GM19025 (cell line): ENCODE results near the gene LRRFIP1.
"Not testable (repeated sequence)": the region's sequence is repeated elsewhere in the genome, so short reads cannot be mapped to it uniquely, and the experiment has no call there.

Experiments
- ATAC-seq: cut with Tn5 transposase; IDR thresholded peaks from one replicate; pipeline ENCODE4 v1.9.1; 2021; ENCODE audit warnings: mild to moderate bottlenecking, low read depth, moderate library complexity; ENCODE audit not compliant: unreplicated experiment

Gene LRRFIP1

DNA sequence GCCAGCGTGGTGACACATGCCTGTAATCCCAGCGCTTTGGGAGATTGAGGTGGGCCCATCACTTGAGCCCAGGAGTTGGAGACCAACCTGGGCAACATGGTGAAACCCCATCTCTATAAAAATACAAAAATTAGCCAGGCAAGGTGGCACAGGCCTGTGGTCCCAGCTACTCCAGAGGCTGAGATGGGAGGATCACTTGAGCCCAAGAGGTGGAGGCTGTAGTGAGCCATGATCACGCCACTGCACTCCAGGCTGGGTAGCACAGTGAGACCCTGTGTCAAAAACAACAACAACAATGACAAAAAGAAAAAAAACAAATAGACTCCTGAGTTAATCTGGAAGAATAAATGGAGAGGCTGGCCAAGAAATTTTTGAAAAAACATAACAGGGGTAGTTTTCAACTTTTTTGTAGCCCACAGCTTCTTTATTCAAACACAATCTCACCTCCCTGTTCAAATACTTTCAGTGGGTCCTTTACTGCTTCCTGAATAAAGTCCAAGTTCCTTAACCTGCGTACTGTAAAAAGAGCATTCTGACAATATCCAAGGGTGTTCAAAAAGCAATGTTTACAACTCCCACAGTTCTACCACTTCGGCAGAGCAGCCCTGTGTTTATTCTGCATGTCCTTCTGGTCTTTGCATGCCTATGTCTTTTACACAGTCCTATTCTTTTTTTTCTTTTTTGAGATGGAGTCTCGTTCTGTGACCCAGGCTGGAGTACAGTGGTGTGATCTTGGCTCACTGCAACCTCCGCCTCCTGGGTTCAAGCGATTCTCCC, 53.5 kb downstream of the LRRFIP1 start:
- ATAC-seq, result no peak

- no peak for ATAC-seq
These were observed 54.8 kb downstream of the LRRFIP1 start for GRCh38 chr2:237682151-237682550.

DNA sequence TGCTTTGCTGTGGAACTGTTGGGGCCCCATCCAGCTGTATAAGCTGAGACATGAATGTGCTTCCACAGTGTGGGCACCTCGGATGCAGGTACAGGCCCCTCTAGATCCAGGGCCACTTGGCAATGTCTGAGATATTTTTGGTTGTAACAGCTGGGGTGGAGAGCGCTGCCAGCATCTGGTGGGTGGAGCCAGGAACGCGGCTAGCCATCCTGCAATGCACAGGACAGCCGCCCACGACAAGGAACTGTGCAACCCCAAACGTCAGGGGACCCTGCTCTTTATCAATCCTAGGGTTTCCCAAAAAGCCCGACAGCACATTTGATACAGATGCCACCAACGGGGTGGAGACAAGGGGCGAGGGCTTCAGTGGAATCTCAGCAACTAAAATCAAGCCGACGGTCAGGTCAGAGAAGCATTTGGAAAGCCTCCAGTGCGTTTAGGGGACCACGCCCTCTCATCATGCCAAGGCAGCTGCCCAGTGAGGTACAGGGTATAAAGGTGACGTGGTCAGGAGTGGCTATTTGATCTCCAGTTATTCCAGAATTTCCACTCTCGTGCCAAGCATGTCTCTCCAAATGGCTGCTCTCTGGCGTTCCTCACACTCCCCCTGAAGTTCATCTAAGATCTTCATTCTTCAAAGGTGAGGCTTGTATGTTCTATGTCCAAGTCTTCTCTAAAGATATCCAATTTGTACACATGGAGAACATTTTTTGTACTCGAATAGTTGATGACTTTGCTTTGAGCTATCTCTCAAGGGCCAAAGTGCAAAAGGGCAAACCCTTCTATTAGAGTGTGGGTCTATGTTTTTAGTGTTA, 55.7 kb downstream of the LRRFIP1 start:
- ATAC-seq, result no peak

DNA sequence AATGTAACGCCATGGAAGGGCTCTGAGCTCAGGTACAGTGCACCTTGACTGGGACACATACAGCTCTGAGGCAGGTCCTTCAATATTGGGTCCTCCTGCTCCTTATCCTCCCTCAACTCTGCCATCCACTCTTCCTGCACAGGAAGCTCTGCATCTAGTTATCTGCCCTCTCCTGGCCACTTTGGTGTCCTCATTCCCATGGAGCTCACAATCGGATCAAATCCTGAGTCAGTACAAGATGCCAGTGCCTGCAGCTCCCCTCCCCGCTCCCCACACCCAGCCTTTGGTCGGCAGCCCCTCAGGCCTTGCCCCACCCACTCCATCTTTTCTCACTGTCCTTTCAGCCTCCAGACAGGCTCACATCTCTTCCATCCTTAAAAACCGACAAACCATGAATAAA, 58.0 kb downstream of the LRRFIP1 start:
- no peak for ATAC-seq

- no peak for ATAC-seq
These were observed 59.3 kb downstream of the LRRFIP1 start for GRCh38 chr2:237686659-237687136.

DNA sequence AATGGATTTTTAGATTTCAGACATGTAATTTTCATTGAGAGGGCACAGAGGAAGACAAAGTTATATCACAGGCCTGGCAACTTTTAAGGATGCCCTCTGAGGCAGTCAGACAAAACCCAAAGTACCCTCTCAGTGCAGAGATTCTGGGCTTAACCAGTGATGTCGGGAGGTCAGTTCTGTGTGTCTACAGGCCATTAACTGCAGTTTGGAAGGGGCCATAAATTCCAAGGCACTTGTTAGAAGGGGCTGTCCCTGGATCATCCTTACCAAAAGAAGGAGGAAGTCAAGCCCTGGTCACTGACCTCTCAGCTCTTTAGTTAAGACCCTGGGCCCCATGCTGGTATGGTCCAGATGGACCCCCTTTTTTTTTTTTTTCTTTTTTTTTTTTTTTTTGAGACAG, 60.7 kb downstream of the LRRFIP1 start:
- ATAC-seq, result no peak

DNA sequence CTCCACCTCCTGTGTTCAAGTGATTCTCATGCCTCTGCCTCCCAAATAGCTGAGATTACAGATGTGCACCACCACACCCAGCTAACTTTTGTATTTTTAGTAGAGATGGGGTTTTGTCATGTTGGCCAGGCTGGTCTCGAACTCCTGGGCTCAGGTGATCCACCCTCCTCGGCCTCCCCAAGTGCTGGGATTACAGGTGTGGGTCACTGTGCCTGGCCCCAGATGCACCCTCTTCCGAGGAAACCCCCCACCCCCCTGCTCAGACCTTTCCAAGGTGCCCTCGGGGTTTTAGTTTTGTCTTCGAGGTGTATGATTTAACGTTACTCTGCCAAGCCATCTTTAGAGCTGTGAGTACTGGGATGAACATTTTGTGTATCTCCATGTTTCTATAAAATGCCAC, 61.2 kb downstream of the LRRFIP1 start:
- not testable (repeated sequence) for ATAC-seq

- no peak for ATAC-seq
These were observed 62.1 kb downstream of the LRRFIP1 start for GRCh38 chr2:237689336-237690131.

DNA sequence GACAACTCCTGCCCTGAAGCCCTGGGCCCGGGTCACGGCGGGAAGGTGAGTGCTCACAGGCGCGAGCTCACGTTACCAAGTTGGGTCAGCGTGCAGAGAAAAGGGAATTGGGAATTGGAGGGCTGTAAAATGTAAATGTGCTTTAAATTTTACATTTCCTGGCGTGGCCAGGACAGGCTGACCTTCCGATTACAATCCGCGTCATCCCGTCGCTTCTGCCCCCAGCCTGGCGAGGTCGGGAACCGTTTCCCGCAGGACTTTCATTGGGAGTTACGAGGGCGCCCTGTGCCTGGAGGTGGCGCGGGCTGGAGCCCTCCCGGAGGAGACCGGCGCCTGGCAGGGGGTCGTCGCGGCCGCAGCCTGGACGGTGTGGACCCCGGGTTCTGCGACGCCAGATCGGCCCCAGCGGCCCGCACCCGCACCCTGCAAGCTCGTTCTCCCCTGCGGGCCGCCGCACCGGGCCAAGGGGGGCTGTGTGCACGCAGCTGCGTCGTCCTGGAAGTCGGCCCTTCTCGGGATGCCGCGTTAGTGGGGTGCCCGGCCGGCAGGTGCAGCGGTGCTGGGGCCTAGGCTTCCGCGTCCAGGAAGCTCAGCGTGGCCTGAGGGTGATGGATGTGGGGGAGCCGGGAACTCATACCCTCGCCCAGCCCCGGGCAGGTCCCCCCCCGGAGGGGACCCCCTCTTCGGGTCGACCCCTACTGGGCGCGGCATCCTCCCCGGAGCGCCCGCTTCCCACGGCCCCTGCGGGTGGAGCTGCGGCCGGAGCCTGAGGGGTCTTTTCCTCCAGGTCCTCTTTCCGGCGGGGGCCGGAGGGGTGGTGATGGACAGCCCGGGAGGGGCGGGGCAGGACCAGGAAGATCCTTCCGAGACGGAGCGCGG, 63.9 kb downstream of the LRRFIP1 start:
- peak; percentile 32 for ATAC-seq

GRCh38 chr2:237691908-237692600, 64.7 kb downstream of the LRRFIP1 start:
- peak; percentile 47 for ATAC-seq

DNA sequence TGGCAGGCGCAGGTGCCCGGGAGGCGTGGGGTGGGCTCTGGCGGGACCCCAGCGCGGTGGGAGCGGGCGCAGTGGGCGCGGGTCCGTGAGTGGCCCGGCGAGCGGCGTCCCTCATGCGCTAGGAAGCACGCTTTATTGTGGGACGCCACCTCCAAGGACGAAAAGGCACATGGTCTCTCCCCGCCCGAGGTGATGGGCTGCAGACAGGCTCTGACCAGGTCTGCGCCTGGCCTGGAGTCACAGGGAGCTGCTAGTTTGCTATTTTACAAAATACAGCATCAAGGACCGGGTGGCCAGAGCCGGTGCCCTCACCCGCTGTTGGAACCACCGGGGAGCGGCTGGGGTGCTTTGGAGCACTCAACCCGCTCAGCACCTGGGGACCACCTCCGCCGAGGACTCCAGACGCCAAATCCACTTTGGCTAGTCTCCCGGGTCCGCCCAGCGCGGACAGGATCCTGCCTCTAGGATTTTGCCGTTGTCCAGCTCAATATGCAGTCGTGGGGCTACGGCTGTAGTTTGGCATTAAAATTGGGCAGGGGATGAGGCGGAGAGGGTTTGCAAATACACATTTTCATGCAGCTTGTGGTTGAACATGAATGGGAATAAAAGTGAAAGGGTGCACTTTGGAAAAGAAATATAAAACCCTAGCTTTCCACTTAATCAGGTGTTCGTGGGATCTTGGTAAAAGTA, 65.4 kb downstream of the LRRFIP1 start:
- ATAC-seq, result no peak

- no peak for ATAC-seq
These were observed 66.1 kb downstream of the LRRFIP1 start for GRCh38 chr2:237693291-237693994.

DNA sequence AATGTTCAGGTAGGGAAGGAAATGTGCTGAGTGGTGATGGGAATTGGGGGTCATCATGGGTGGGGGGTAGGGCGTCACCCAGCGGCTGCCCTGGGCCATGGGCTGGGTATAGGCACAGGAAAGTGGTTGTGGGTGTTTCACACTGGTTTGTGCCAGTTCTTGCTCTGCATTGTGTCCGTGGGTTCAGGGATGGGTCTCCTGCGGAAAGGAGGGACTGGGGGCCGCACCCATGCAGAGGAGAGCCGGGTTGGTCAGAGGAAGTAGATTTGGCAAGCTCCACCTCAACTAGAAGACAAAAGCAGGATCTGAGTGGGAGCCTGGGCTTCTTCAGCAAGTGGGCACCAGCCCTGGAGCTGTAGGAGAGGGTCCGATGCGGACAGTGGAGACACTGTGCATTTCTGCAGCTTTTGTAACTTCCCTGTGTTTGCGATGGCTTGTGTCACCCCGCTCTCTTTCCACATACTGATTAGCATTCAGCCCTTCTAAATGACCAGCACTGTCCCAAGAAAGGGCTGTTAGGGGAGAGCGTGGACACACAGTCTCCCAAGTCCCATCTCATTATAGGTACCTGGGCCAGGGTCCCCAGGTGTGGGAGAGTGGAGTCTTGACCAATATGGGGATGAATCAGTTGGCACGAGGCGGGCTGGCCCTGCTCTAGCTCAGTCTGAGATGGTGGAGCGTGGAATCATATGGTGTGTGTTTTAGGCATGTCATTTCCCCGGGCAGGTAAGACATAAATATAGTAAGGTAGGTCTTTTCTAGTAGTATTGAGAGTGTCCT, 67.2 kb downstream of the LRRFIP1 start:
- no peak for ATAC-seq

DNA sequence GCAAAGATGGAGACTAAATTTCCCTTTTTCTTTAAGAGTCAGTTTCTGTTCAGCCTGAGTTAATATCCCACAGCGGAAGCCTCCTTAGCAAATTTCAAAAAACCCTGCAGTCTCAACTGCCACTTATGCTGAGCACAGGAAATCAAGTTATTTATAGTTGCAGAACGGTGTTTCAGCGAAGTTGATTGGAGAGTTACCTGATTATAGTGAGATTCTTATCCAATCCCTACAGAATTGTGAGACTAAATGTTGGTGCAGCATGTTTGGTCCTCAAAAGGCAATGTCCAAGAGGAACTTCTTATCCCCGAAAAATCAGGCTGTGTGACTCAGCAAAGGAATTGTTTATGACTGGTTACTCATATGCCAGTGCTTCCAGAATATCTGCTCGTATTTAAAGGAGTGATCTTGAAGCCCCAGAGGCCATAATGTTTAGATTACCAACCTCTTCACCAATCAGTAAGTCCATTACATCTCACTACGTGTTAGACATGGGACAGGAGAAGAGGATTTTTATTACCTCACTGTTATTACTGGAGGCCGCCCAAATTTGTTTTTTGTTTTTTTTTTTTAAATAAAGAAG, 67.9 kb downstream of the LRRFIP1 start:
- ATAC-seq, result no peak

GRCh38 chr2:237696461-237696860, 69.1 kb downstream of the LRRFIP1 start:
- ATAC-seq, result peak; percentile 32

- no peak for ATAC-seq
These were observed 70.4 kb downstream of the LRRFIP1 start for GRCh38 chr2:237697586-237698357.
